ENCODE data around the gene DIO3.
A peak's percentile ranks its signal among the peaks of the same experiment; 100 is the strongest.
"Not testable (repeated sequence)": the region's sequence is repeated elsewhere in the genome, so short reads cannot be mapped to it uniquely, and the experiment has no call there.

The DIO3 gene

DNA sequence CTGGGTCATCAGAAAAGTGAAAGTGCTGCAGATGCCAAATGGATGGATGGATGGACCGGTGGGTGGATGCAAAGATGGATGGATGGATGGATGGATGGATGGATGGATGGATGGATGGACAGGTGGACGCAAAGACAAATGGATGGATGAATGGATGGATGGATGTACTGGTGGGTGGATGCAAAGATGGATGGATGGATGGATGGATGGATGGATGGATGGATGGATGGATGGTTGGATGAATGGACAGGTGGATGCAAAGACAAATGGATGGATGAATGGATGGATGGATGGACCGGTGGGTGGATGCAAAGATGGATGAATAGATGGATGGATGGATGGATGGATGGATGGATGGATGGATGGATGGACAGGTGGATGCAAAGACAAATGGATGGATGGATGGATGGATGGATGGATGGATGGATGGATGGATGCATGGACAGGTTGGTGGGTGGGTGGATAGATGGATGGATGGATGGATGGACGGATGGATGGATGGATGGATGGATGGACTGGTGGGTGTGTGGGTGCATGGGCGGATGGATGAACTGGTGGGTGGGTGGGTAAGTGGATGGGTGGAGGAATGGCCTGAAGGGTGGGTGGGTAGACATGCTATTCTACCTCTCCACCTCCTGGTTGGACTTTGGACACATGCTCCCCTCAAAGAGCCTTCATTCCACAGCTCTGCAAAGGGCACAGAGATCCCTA, 10.9 kb upstream of the DIO3 start:
- not testable (repeated sequence) for H3K9me3 Mint-ChIP-seq (ENCODE audit: low read depth); H3K27ac Mint-ChIP-seq; H3K4me1 Mint-ChIP-seq (ENCODE audit: low read depth); H3K27me3 Mint-ChIP-seq; H3K4me3 Mint-ChIP-seq; H3K36me3 Mint-ChIP-seq

DNA sequence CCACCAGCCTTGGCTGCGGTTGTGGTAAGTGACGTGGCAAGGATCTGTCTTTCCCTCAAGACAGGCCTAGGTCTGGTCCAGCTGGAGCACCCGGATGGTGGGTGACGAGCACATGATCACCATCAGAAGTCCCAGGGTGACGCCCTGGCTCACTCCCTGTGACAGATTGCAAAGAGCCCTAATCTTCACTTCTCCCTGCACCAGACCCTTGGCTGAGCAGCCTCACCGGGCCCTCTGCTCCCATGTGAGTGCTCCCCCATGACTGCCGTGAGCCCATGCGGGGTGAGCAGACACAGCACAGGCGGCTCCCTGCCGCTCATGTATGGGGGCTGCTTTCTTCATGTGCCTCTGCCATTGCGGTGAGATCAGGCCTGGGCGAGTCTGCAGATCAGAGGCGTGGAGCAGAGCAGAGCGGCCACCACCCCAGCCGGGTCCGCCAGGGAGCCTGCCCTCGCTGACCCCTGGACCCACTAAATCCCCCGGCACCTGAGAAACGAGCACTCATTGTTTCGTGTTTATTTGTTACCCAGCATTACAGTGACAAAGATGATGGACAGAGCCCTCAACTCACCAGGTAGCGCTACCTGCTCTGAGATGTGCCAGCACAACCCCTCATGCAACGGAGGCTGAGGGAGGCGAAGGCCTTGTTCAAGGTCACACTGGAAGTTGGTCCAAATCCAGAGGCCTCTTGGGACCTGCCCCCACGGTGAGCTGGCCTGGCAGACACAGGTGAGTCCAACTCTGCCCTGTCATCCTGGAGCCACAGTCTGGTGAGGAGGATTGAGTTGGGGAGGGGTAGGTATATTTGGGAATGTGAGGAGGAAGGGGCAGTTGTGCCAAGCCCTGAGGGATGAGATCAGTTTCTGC, 9.3 kb upstream of the DIO3 start:
- Mint-ChIP-seq H3K27me3 (peaks cover 8% of the 10 kb centered on the region), H3K27ac (no peak overlapping the region), H3K36me3 (no peaks in the 10 kb centered on the region), H3K4me1 (ENCODE audit: low read depth) (no peaks in the 10 kb centered on the region), H3K4me3 (no peak overlapping the region), H3K9me3 (ENCODE audit: low read depth) (no peaks in the 10 kb centered on the region)

DNA sequence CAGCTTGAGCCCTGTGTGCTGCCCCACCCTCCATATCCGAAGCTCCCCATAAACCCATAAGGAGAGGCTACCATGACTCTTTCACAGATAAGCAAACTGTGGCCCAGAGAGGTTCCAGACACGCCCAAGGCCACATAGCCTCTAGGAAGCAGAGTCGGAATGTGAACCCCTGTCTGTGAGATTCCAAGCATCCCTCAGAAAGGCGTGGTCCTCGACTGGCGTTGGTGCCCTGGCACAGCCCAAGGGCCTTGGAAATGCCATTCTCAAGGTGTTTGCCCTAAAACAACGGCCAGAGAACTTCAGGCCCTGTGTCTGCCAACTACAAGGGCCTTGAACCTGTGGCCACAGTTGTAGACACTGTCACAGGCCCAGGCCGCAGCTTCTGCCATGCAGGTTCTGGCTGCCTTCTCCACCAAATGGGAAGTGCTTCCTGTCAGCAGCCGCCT, 8.5 kb upstream of the DIO3 start:
- H3K27me3 Mint-ChIP-seq, result peaks cover 8% of the 10 kb centered on the region

DNA sequence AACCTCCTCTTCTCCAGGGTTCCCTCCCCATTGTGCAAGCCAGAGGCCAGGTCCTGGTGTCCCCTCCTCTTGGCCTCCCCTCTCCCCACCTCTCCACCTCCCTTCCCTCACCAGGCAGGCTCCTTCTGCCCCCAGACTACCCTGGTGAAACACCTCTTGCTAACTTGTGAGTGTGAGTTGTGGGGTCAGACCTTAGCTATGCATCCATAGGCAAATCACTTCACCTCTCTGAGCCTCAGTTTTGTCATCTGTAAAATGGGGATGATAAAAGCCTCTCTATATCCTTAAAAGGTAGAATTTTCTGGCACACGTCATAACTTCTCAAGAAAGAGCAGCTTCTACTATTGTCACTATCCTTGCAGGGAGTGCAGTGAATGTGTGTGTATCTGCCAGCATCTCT, 7.9 kb upstream of the DIO3 start:
- Mint-ChIP-seq H3K9me3 (ENCODE audit: low read depth) (no peaks in the 10 kb centered on the region), H3K4me1 (ENCODE audit: low read depth) (no peaks in the 10 kb centered on the region), H3K27ac (no peak overlapping the region), H3K27me3 (peaks cover 8% of the 10 kb centered on the region), H3K4me3 (no peak overlapping the region), H3K36me3 (no peaks in the 10 kb centered on the region)

More for the DNA sequence above, 8.5 kb upstream of the DIO3 start:
- Mint-ChIP-seq H3K27ac (no peak overlapping the region), H3K9me3 (ENCODE audit: low read depth) (no peaks in the 10 kb centered on the region), H3K4me3 (no peak overlapping the region), H3K4me1 (ENCODE audit: low read depth) (no peaks in the 10 kb centered on the region), H3K36me3 (no peaks in the 10 kb centered on the region)

DNA sequence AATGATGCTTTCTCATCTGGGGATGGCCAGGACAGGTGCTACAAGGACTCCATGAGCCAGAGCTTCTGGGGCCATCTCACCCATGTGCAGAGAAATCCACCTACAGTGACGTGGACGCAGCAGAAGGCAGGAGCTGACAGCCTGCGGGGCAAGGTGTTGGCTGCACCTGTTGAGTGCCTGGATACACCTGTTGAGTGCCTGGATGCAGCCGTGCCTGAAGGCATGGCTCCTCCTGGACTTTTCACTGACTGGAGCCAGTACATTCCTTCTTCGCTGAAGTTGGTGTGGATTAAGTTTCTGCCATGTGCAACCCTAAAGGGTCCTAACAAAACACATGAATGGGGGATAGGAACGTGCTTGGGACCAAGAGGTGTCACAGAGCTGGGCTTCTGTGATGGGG, 7.4 kb upstream of the DIO3 start:
- Mint-ChIP-seq H3K27ac (no peak overlapping the region), H3K4me3 (no peak overlapping the region), H3K9me3 (ENCODE audit: low read depth) (no peaks in the 10 kb centered on the region), H3K4me1 (ENCODE audit: low read depth) (no peaks in the 10 kb centered on the region), H3K27me3 (peaks cover 11% of the 10 kb centered on the region), H3K36me3 (no peaks in the 10 kb centered on the region)

DNA sequence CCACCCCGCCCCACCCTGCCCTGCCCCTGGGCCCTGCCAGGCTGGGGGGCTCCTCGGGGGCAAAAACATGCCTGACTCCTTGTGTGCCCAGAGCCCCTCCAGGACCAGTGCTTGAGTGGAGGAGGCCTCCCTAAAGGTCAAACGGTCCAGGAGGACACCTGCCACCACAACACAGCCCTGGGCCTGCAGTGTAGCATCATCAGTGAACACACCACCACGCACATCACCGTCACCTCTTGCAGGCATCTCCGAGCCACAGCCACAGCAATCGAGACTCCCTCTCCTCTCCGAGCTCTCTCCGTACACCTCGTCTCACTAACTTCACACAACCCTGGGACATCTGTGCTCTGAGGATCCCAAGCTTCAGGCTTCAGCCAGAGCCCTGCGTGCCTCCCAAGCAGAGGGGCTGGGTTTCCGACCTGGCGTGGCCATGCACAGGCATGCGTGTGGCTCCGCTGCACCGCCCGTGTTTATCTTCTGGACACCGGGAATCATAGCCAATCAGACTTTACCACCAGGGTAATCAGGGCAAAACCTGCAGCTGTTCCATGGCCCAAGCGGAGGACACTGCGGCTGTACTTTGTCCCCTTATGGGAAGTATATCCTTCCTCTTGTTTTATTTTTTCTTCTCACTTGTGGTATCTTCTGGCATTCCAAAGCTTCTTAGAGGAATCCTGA, 6.2 kb upstream of the DIO3 start:
- no peaks in the 10 kb centered on the region for H3K36me3 Mint-ChIP-seq
- peaks cover 11% of the 10 kb centered on the region for H3K27me3 Mint-ChIP-seq
- no peaks in the 10 kb centered on the region for H3K4me1 Mint-ChIP-seq (ENCODE audit: low read depth)
- no peaks in the 10 kb centered on the region for H3K9me3 Mint-ChIP-seq (ENCODE audit: low read depth)
- no peak overlapping the region for H3K4me3 Mint-ChIP-seq
- no peak overlapping the region for H3K27ac Mint-ChIP-seq

DNA sequence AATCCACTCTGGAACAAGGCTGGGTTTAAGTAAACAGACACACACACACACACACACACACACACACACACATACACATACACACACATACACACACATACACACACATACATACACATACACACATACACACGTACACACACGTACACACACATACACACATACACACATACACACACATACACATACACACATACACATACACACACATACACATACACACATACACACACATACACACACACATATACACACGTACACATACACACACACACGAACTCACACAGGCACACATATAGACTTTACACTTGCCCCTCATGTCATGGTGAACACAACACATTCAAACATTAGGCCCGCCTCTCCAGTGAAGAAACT, 5.6 kb upstream of the DIO3 start:
- not testable (repeated sequence) for H3K4me1 Mint-ChIP-seq (ENCODE audit: low read depth); H3K36me3 Mint-ChIP-seq; H3K27ac Mint-ChIP-seq; H3K4me3 Mint-ChIP-seq; H3K9me3 Mint-ChIP-seq (ENCODE audit: low read depth)
- H3K27me3 Mint-ChIP-seq, result peaks cover 11% of the 10 kb centered on the region

DNA sequence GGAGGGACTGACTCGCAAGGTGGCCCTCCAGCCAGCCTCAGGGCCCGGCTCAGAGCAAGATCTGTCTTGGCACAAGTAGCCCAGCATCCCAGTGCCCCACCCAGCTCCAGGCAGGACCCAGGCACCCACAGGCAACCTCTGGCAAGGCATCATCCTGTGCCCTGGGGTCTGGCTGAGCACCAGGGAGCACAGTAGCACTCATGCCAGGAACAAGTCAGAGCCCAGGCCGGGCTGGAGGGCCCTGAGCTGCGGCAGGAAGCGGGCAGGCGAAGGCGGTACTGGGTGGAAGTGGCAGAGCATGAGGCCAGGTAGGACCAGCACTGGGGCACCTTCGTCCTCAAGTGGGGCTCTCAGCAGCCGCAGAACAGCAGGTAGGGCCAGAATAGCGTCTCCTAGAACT, 5.2 kb upstream of the DIO3 start:
- H3K4me3 Mint-ChIP-seq, result no peak overlapping the region
- peaks cover 11% of the 10 kb centered on the region for H3K27me3 Mint-ChIP-seq
- H3K36me3 Mint-ChIP-seq, result no peaks in the 10 kb centered on the region
- H3K27ac Mint-ChIP-seq, result no peak overlapping the region
- no peaks in the 10 kb centered on the region for H3K4me1 Mint-ChIP-seq (ENCODE audit: low read depth)
- no peaks in the 10 kb centered on the region for H3K9me3 Mint-ChIP-seq (ENCODE audit: low read depth)

DNA sequence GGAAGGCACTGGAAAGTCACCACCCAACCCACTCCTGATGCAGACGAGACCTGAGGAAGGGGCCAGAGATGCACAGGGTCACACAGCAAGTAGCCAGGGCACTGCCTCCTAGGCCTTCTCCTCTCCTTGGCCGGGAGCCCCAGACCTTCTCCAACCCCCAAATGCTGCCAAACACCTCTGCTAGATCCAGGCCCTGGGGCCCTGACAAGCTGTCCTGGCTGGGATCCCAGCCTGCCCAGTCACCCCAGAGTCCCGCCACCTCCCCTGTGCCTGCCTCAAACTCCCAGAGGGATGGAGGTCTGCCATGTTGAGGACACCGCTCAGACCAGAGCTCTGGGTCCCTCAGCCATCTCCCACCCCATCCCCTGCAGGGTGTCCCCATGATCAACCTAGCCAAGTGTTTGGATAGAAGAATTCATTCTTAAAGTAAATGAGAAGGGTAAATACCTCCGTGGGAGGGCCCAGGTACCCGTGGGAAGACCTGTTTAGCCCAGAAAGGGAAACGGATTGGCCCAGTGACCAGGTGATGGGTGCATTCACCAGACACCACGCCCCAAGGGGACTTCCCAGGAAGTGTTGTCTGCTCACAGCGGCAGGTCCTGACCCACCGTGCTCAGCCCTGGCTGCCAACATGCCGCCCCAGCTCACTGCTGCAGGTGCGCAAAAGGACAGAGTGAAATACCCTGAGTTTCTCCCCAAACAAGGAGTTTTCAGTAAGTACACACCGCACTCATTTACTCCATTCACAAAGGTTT, 4.6 kb upstream of the DIO3 start:
- Mint-ChIP-seq H3K4me3 (no peak overlapping the region), H3K36me3 (no peaks in the 10 kb centered on the region), H3K4me1 (ENCODE audit: low read depth) (no peaks in the 10 kb centered on the region), H3K9me3 (ENCODE audit: low read depth) (no peaks in the 10 kb centered on the region), H3K27ac (no peak overlapping the region), H3K27me3 (peaks cover 10% of the 10 kb centered on the region)

DNA sequence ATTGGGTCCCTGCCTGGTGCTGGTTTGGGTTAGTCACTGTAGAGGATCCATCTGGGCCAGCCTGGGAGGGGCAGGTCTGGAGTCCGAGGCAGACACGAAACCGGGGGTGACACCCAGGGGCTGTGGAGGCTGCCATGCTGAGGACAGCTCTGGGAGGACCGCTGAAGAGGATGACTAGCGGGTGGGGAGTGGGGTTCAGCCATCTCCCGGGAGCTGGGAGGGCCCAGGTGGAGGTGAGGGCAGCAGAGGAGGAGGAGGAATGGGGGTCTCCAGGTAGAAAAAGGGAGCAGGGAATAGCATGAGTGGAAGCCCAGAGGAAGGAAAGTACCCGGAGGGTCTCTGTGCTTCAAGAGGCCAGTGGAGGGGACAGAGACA, 4.0 kb upstream of the DIO3 start:
- Mint-ChIP-seq H3K27ac (no peak overlapping the region), H3K27me3 (peaks cover 14% of the 10 kb centered on the region), H3K4me3 (no peak overlapping the region), H3K9me3 (ENCODE audit: low read depth) (no peaks in the 10 kb centered on the region), H3K36me3 (no peaks in the 10 kb centered on the region), H3K4me1 (ENCODE audit: low read depth) (peaks cover 3% of the 10 kb centered on the region)

DNA sequence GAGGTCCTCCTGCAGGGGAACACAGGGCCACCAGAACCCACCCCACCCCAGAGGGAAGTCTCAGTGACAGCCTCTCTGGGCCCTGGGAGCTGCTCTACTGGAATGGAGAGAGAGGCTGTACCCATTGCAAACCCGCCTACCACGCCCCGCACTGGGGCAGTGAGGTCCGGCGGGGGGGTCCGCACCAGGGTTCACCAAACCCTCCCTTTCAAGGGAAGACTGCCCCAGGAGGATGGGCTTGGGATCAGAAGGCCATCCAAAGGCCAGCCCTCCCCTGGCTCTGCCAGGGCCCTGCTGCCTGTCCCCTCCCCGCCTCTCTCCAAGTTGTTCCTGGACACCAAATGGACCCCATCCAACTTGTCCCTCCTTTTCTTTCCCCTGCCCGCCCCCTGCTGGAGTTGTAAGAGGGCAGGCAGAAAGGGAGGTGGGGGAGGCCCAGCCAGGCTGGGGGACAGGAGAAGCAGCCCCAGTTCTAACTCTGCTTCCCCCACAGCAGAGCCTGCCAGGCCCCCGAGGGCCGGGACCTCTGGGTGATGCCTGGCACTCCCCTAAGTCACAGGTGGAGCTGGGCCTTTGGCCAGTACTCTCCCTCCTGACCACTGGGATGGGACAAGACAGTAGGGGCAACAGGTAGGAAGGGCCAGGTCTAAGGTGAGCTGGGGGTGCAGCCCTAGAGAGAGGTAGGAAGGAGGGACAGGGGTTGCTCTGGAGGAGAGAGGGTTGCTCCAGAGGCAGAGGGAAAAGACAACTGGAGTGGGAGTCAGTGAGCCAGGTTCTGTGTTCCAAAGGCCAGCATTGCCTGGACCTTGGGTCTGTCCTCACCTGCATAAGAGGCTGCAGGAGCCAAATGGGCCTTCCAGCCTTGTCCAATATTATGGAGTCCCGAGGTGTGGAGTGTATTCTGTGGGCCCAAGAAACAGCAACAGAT, 3.2 kb upstream of the DIO3 start:
- Mint-ChIP-seq H3K4me3 (no peak overlapping the region), H3K9me3 (ENCODE audit: low read depth) (no peaks in the 10 kb centered on the region), H3K27me3 (peaks cover 20% of the 10 kb centered on the region), H3K36me3 (no peaks in the 10 kb centered on the region), H3K4me1 (ENCODE audit: low read depth) (peaks cover 9% of the 10 kb centered on the region), H3K27ac (no peak overlapping the region)

DNA sequence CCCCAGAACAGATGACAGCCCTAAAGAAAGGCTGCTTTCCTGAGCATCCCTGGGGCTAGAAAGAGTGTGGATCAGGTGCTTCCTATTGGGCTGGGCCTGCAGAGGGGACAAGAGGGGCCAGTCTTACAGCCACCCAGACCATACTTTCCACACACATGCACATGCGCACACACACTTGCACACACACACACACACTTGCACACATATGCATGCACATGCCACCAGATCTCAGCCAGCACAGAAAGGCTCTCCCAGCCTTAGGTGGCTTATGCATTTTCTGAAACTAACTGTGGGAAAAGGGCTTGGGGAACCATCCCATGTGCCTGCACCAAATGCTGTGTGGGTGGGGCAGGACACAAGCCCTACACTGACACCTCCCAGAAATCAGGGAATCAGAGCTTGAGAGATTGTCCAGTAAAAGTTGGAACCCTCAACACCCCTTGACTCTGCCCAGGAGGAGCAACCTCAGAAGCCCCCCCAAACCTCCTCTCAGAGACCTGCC, 2.5 kb upstream of the DIO3 start:
- Mint-ChIP-seq H3K9me3 (ENCODE audit: low read depth) (no peaks in the 10 kb centered on the region), H3K4me1 (ENCODE audit: low read depth) (peaks cover 13% of the 10 kb centered on the region), H3K27ac (peak overlapping the region; percentile 41), H3K27me3 (peaks cover 24% of the 10 kb centered on the region), H3K4me3 (no peak overlapping the region), H3K36me3 (no peaks in the 10 kb centered on the region)

DNA sequence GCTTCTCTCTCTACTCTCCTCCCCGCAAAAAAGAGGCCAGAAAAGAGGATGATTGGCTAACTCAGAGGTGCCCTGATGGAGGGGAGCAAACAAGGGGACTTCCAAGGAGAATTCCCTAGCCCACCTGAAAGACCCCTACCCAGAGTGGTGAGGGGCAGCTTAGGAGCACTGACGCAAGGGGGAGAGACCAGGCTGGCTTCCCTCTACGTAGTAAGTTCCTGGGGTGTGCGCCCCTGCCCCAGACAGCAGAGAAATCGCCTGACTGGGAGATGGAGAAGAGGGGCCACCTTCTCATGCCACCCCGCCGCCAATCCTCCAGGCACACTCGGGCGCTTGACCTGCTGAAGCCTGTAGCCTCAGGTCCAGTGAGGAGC, 2.1 kb upstream of the DIO3 start:
- Mint-ChIP-seq H3K4me3 (no peak overlapping the region), H3K27me3 (peaks cover 26% of the 10 kb centered on the region), H3K27ac (no peak overlapping the region), H3K4me1 (ENCODE audit: low read depth) (peaks cover 13% of the 10 kb centered on the region), H3K36me3 (no peaks in the 10 kb centered on the region), H3K9me3 (ENCODE audit: low read depth) (no peaks in the 10 kb centered on the region)
